Heart left ventricle (tissue), 16 donors: ENCODE results near the gene LFNG. TPM values are rescaled to one million over a fixed set of nuclear protein-coding genes. Genes with fewer than 3 reads are reported as not detected.
A peak's percentile ranks its signal among the peaks of the same experiment; 100 is the strongest.

Experiments
- ATAC-seq, 4 donors: fragments of 200-7000 bp; cut with Tn5 transposase; one replicate each; pipeline ENCODE4 v1.9.1; 2020 to 2022; ENCODE audit warnings: moderate library complexity in 4 of 4, mild to moderate bottlenecking in 3 of 4, moderate number of reproducible peaks in 1 of 4
- DNase-seq, 5 donors: peaks; one replicate each; pipeline ENCODE4 v3.0.0-alpha.2; 2020
- H3K27ac ChIP-seq, 12 donors: fragments of 200-600 bp; sonication (generic) in 4 of 12; one replicate each; pipeline versions ENCODE4 v1.5.0 to v1.8.0; 2016 to 2022; ENCODE audit warnings: mild to moderate bottlenecking in 2 of 12
- H3K27me3 ChIP-seq, 9 donors: fragments of 200-600 bp; sonication (generic) in 2 of 9; one replicate each; pipeline versions ENCODE4 v1.5.1 to v1.8.0; 2016 to 2022; ENCODE audit warnings: mild to moderate bottlenecking in 3 of 9
- H3K36me3 ChIP-seq, 9 donors: fragments of 200-600 bp; sonication (generic) in 2 of 9; one replicate each; pipeline versions ENCODE4 v1.5.0 to v1.8.0; 2018 to 2022; ENCODE audit warnings: mild to moderate bottlenecking in 2 of 9
- H3K4me1 ChIP-seq, 12 donors: fragments of 200-600 bp; sonication (generic) in 4 of 12; one replicate each; pipeline versions ENCODE4 v1.5.0 to v1.8.0; 2016 to 2022; ENCODE audit warnings: mild to moderate bottlenecking in 3 of 12
- H3K4me3 ChIP-seq, 12 donors: fragments of 200-600 bp; sonication (generic) in 4 of 12; one replicate each; pipeline versions ENCODE4 v1.5.0 to v1.8.0; 2017 to 2022; ENCODE audit warnings: mild to moderate bottlenecking in 9 of 12, moderate library complexity in 4 of 12
- H3K9me3 ChIP-seq, 12 donors: fragments of 200-600 bp; sonication (generic) in 4 of 12; one replicate each; pipeline versions ENCODE4 v1.5.0 to v1.8.0; 2016 to 2022; ENCODE audit warnings: mild to moderate bottlenecking in 1 of 12
- POLR2A ChIP-seq, 2 donors: fragments of 450-650 bp; IDR thresholded peaks; one replicate each; pipeline ENCODE4 v1.6.1; 2017; ENCODE audit warnings: antibody characterized with exemption in 2 of 2, mild to moderate bottlenecking in 2 of 2, moderate library complexity in 2 of 2
- WGBS, 4 donors: extraction: QIAGEN DNeasy Blood & Tissue Kit in 2 of 4; methylation state at CpG; one replicate each; pipeline versions ENCODE4 v1.1.5 to v1.1.7; 2013 to 2018; 5-methylcytosine and 5-hydroxymethylcytosine counted together
- intact Hi-C, 10 donors: fragments of 100-400 bp; cut with DNase I; formaldehyde crosslinking; loops; one replicate each; pipeline versions ENCODE4 v1.11.1 to v1.14.2; 2022
- polyA plus RNA-seq, 2 donors: library from polyadenylated mRNA; stranded (reverse); fragments of 200-250 nt; gene quantifications; one replicate each; pipeline ENCODE4 v1.2.3, GENCODE V29; 2013
- total RNA-seq, 9 donors: library from RNA; depleted of rRNA in 2 of 9; stranded (reverse); fragments of >200 nt in 2 of 9; fragmentation: NEBNext Ultra II Directional in 3 of 9; extraction: Animal tissue kit (Norgen Biotek cat#: 25700) in 3 of 9; gene quantifications; one replicate each; pipeline versions ENCODE4 v1.1.0 to v1.2.4, GENCODE V29; 2016 to 2023
- TF ChIP-seq, protein P1 (sequence below), 12 donors: fragments of 200-600 bp; sonication (generic) in 4 of 12; IDR thresholded peaks; one replicate each; pipeline versions ENCODE4 v1.5.0 to v1.8.0; 2018 to 2022; ENCODE audit warnings: antibody characterized with exemption in 12 of 12, mild to moderate bottlenecking in 5 of 12
- donor health status: ischemic (EF 13 %, LVEDD 7.1; RV severe dilation, severe dysfunction).
- donor health status: healthy with polysubstance abuse.
- donor health status: DM: no; HTN: yes; CAD: no.
- donor health status: DM: no; HTN: no; CAD: no.
- donor health status: ischemic (EF 25% LVEDD 6.9; RV normal size, moderate dysfunction).
- donor health status: ischemic (EF 25% LVEDD 5.7; RV mildly dilated, moderate dysfunction).
- donor health status: healthy.
- donor health status: DM: yes; HTN: yes; CAD: no.
- donor health status: ischemic (EF 35%, LVEDD 5.7; RV mildly dilated, moderate dysfunction).
- donor health status: nonischemic (EF 11% LVEDD 7.7; RV severe dilation, severe dysfunction).
- donor health status: DM: yes; HTN: yes; CAD: no.
- donor health status: PGD.
- donor health status: ischemic (EF 29% LVEDD 5.4; RV normal size, mild dysfunction).
- donor health status: nonischemic (EF 23%, LVEDD 6.1; RV moderate dilation, normal function).

LFNG gene
- total and polyA plus RNA-seq, 11 donors = 3.1 to 22.8 (median 7.6) TPM

DNA sequence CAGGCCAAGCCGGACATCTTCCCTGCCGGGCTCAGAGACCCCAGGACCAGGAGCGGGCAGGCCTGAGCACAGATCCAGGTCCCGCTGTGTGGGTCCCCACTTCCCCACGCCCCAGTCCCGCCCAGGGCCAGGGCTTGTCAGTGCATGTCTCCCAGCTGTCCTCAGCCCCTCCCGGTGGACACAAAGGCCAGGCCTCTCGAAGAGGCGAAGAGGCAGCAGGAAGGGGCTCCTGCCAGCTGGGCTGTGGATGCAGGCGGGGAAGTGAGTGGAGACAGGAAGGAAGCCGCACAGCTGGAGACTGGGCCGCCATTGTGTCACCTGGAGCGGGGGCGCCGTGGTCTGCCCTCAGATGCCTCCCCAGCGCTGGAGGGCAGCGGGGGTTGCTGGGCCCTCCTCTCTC, 48.2 kb upstream of the LFNG start:
- intact Hi-C loops = loop anchor here in 3 of 10 donors (10.0 kb wide), 2 partner anchors 93 to 213 kb away; partner anchors contain the start of gene AMZ1 (in 2 of the 3)
- H3K27ac ChIP-seq = peak overlapping the region in 7 of 12 donors; percentile 8 to 61 (median 44)
- peak; percentile 39 to 87 (median 68) for ATAC-seq
- 23 to 27% (median 24%) methylated on average over 7 to 17 of the region's 17 CpGs for WGBS, 4 donors
- peaks cover 0 to 19% (median 11%) of the 10 kb centered on the region in 12 donors for H3K4me1 ChIP-seq
- H3K27me3 ChIP-seq = peaks cover 0 to 17% (median 0%) of the 10 kb centered on the region in 9 donors
- DNase-seq = peak; percentile 75 to 84 (median 81)
- no peak overlapping the region for H3K4me3 ChIP-seq
- H3K9me3 ChIP-seq = no peaks in the 10 kb centered on the region
- TF ChIP-seq POLR2A (IDR thresholded peaks at IDR 0.05) = no peak
- TF ChIP-seq, protein P1, sequence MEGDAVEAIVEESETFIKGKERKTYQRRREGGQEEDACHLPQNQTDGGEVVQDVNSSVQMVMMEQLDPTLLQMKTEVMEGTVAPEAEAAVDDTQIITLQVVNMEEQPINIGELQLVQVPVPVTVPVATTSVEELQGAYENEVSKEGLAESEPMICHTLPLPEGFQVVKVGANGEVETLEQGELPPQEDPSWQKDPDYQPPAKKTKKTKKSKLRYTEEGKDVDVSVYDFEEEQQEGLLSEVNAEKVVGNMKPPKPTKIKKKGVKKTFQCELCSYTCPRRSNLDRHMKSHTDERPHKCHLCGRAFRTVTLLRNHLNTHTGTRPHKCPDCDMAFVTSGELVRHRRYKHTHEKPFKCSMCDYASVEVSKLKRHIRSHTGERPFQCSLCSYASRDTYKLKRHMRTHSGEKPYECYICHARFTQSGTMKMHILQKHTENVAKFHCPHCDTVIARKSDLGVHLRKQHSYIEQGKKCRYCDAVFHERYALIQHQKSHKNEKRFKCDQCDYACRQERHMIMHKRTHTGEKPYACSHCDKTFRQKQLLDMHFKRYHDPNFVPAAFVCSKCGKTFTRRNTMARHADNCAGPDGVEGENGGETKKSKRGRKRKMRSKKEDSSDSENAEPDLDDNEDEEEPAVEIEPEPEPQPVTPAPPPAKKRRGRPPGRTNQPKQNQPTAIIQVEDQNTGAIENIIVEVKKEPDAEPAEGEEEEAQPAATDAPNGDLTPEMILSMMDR (IDR thresholded peaks at IDR 0.05) = no peak
- no peaks in the 10 kb centered on the region for H3K36me3 ChIP-seq

DNA sequence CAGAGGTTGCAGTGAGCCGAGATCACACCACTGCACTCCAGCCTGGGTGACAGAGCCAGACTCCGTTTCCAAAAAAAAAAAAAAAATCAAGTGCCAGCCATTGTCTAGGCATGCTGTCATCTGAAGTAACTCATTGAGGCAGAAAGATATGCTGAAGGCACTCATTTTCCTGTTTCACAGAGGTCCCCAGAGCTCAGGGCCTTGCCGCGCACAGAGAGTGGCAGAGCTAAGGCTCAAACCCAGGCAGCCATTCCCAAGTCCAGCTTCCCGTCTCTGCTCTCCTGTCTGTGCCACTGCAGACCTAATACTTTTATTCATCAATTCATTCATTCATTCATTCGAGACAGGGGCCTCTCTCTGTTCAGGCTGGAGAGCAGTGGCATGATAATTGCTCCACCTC, 46.8 kb upstream of the LFNG start:
- no peaks in the 10 kb centered on the region for H3K9me3 ChIP-seq
- 86 to 93% (median 90%) methylated on average over 6 of the region's 6 CpGs for WGBS, 4 donors
- no peak overlapping the region for H3K4me3 ChIP-seq
- intact Hi-C loops = loop anchor here in 3 of 10 donors (10.0 kb wide), 2 partner anchors 92 to 212 kb away; partner anchors contain the start of gene AMZ1 (in 2 of the 3)
- TF ChIP-seq POLR2A (IDR thresholded peaks at IDR 0.05) = no peak
- TF ChIP-seq, protein P1 (IDR thresholded peaks at IDR 0.05) = no peak
- peaks cover under 1 to 26% (median 17%) of the 10 kb centered on the region in 12 donors for H3K4me1 ChIP-seq
- H3K27ac ChIP-seq = no peak overlapping the region
- H3K36me3 ChIP-seq = no peaks in the 10 kb centered on the region
- no peak for ATAC-seq
- H3K27me3 ChIP-seq = peaks cover 0 to 22% (median 0%) of the 10 kb centered on the region in 9 donors
- DNase-seq = no peak

DNA sequence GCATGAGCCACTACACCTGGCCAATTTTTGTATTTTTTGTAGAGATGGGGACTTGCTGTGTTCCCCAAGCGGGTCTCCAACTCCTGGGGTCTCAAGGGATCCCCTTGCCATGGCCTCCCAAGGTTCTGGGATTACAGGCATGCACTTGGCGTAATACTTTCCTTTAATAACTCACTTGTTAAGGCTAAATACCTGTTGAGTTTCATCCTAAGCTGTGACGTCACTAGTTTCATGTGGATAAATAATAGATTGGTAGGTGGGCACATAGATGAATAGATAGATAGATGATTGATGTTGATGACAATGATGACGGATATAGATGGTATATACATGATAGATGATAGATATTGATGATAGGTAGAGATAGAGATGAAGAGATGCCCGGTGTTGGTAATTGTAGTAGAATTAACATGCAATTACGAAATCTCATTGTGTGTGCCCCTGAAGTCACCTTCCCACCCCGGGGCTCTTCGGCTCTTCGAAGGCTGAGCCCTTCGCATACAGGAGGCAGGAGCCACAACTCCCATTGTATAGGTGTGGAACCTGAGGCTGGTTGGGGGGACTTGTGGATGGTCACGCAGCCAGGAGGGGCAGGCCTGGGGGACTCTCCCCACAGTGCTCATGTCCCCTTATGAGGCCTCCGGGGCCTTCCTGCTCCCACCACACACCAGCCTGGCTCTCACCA, 45.9 kb upstream of the LFNG start:
- no peaks in the 10 kb centered on the region for H3K9me3 ChIP-seq
- ATAC-seq (no peak), DNase-seq (no peak)
- H3K27me3 ChIP-seq = peaks cover 0 to 27% (median 0%) of the 10 kb centered on the region in 9 donors
- intact Hi-C loops = loop anchor here in 3 of 10 donors (10.0 kb wide), 2 partner anchors 91 to 211 kb away; partner anchors contain the start of gene AMZ1 (in 2 of the 3)
- TF ChIP-seq POLR2A (IDR thresholded peaks at IDR 0.05) = no peak
- TF ChIP-seq, protein P1 (IDR thresholded peaks at IDR 0.05) = no peak
- H3K27ac ChIP-seq = no peak overlapping the region
- 75 to 84% (median 81%) methylated on average over 11 to 12 of the region's 12 CpGs for WGBS, 4 donors
- H3K4me1 ChIP-seq = peaks cover 4 to 33% (median 26%) of the 10 kb centered on the region in 12 donors
- H3K36me3 ChIP-seq = no peaks in the 10 kb centered on the region
- H3K4me3 ChIP-seq = no peak overlapping the region

DNA sequence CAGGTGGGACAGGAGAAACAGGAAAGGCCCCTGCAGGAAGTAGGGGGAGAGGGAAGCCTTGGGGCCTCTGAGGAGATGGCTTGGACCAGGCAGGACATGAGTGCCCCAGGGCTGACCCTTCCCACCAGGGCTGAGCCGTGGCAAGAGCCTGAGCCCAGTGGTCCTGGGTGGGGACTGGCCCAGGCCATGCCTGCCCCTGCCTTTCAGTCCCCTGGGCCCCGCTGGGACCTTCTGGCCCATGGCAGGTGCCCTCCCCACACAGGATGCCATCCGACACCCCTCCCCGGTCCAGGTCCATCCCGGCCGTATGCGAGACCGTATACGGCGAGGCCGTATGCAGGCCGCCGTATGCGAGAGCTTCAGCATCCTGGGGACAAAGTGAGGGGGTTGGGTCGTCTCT, 45.4 kb upstream of the LFNG start:
- no peaks in the 10 kb centered on the region for H3K9me3 ChIP-seq
- H3K27me3 ChIP-seq = peaks cover 0 to 27% (median 0%) of the 10 kb centered on the region in 9 donors
- no peak overlapping the region for H3K4me3 ChIP-seq
- WGBS, 4 donors = 68 to 93% (median 80%) methylated on average over 2 to 15 of the region's 15 CpGs
- TF ChIP-seq POLR2A (IDR thresholded peaks at IDR 0.05) = no peak
- TF ChIP-seq, protein P1 (IDR thresholded peaks at IDR 0.05) = no peak
- H3K27ac ChIP-seq = no peak overlapping the region
- intact Hi-C loops = loop anchor here in 3 of 10 donors (10.0 kb wide), 2 partner anchors 91 to 211 kb away; partner anchors contain the start of gene AMZ1 (in 2 of the 3)
- DNase-seq = no peak
- peaks cover 4 to 36% (median 31%) of the 10 kb centered on the region in 12 donors for H3K4me1 ChIP-seq
- H3K36me3 ChIP-seq = no peaks in the 10 kb centered on the region
- ATAC-seq = no peak
